SH-SY5Y (cell line): ENCODE results near the gene VWA5A.

Experiments used
- GATA2 ChIP-seq: IDR thresholded peaks from 2 replicates; pipeline ENCODE4 v1.6.1; 2011; ENCODE audit warnings: mild to moderate bottlenecking, low read depth, low read length
- GATA3 ChIP-seq: IDR thresholded peaks from 2 replicates; pipeline ENCODE4 v1.6.1; 2011; ENCODE audit warnings: low read depth, mild to moderate bottlenecking, low read length, moderate library complexity

GRCh38 chr11:124172101-124172500 lies 56.9 kb downstream of the VWA5A start:
- TF ChIP-seq GATA2 (no peak), GATA3 (no peak)
